NT2/D1 (cell line): ENCODE measurements around the gene RNU1-1.
"Not testable (repeated sequence)": the region's sequence is repeated elsewhere in the genome, so short reads cannot be mapped to it uniquely, and the experiment has no call there.

Experiments used
- DNase-seq: peaks from one replicate; pipeline ENCODE4 v3.0.0-alpha.2; 2011; ENCODE audit warnings: low read depth, low spot score
- H3K27me3 ChIP-seq: 2 replicates; pipeline ENCODE4 v1.6.0; 2011; ENCODE audit warnings: mild to moderate bottlenecking; ENCODE audit not compliant: insufficient read length, insufficient read depth
- H3K36me3 ChIP-seq: 2 replicates; pipeline ENCODE4 v1.6.1; 2011; ENCODE audit warnings: mild to moderate bottlenecking, low read length, mixed read lengths; ENCODE audit not compliant: insufficient read depth, insufficient read length
- H3K4me1 ChIP-seq: 2 replicates; pipeline ENCODE4 v1.5.1; 2011; ENCODE audit not compliant: insufficient read depth, insufficient read length
- H3K4me3 ChIP-seq: 2 replicates; pipeline ENCODE4 v1.5.1; 2011; ENCODE audit warnings: low read depth; ENCODE audit not compliant: insufficient read length
- H3K9ac ChIP-seq: 2 replicates; pipeline ENCODE4 v1.6.0; 2011; ENCODE audit warnings: low read depth; ENCODE audit not compliant: insufficient read length
- H3K9me3 ChIP-seq: 2 replicates; pipeline ENCODE4 v1.5.1; 2011; ENCODE audit warnings: mild to moderate bottlenecking, low read length; ENCODE audit not compliant: insufficient read depth
- SUZ12 ChIP-seq: IDR thresholded peaks from 2 replicates; pipeline ENCODE4 v1.6.1; 2011; ENCODE audit not compliant: insufficient read length, insufficient read depth; ENCODE audit errors: extremely low read depth
- YY1 ChIP-seq: IDR thresholded peaks from 2 replicates; pipeline ENCODE4 v1.6.1; 2011; ENCODE audit not compliant: insufficient read length, insufficient read depth
- ZNF274 ChIP-seq: IDR thresholded peaks from 2 replicates; pipeline ENCODE4 v1.6.1; 2011; ENCODE audit warnings: mild to moderate bottlenecking, low read depth, low read length

RNU1-1 gene

GRCh38 chr1:16478091-16478490 is 36.0 kb downstream of the RNU1-1 start:
- Histone ChIP-seq H3K4me3 (no peak overlapping the region), H3K9me3 (no peaks in the 10 kb centered on the region), H3K36me3 (peaks cover 21% of the 10 kb centered on the region), H3K27me3 (no peaks in the 10 kb centered on the region), H3K4me1 (no peaks in the 10 kb centered on the region), H3K9ac (no peak overlapping the region)
- no peak for TF ChIP-seq ZNF274
- no peak for TF ChIP-seq SUZ12
- no peak for TF ChIP-seq YY1
- DNase-seq, result no peak

- not testable (repeated sequence) for H3K27me3 ChIP-seq, H3K4me3 ChIP-seq, H3K4me1 ChIP-seq, H3K9ac ChIP-seq, H3K9me3 ChIP-seq, DNase-seq
- peaks cover 28% of the 10 kb centered on the region for H3K36me3 ChIP-seq
Measured at GRCh38 chr1:16475771-16476770, 38.0 kb downstream of the RNU1-1 start.

- H3K36me3 ChIP-seq, result peaks cover 24% of the 10 kb centered on the region
Measured at GRCh38 chr1:16474891-16475290, 39.2 kb downstream of the RNU1-1 start.

GRCh38 chr1:16474166-16474800 is 39.8 kb downstream of the RNU1-1 start:
- Histone ChIP-seq H3K4me1 (no peaks in the 10 kb centered on the region), H3K27me3 (no peaks in the 10 kb centered on the region), H3K36me3 (peaks cover 24% of the 10 kb centered on the region), H3K9ac (no peak overlapping the region), H3K9me3 (no peaks in the 10 kb centered on the region), H3K4me3 (no peak overlapping the region)
- TF ChIP-seq ZNF274 (no peak), YY1 (no peak), SUZ12 (no peak)
- no peak for DNase-seq

More at GRCh38 chr1:16474891-16475290, 39.2 kb downstream of the RNU1-1 start:
- not testable (repeated sequence) for H3K4me1 ChIP-seq, H3K27me3 ChIP-seq, H3K9me3 ChIP-seq, H3K4me3 ChIP-seq, DNase-seq, H3K9ac ChIP-seq

DNA sequence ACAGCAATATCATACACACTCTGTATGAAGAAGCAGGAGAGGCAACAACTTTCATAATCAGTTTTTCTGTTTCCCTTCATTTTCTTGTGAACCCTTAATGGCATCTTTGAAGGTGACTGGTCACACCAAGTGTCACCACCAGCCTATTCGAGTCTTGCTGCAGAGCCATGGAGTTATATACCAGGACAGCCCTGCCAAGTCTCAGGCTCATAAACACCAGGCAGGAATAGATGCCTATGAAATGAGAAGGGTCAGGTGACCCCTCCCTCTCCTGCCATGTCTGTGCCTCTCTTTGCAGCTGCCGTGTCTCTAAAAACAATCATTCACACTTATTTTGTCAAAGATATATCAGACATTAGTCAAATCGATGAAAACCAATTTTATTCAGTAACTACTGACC is 45.5 kb downstream of the RNU1-1 start:
- no peak overlapping the region for H3K9ac ChIP-seq

DNA sequence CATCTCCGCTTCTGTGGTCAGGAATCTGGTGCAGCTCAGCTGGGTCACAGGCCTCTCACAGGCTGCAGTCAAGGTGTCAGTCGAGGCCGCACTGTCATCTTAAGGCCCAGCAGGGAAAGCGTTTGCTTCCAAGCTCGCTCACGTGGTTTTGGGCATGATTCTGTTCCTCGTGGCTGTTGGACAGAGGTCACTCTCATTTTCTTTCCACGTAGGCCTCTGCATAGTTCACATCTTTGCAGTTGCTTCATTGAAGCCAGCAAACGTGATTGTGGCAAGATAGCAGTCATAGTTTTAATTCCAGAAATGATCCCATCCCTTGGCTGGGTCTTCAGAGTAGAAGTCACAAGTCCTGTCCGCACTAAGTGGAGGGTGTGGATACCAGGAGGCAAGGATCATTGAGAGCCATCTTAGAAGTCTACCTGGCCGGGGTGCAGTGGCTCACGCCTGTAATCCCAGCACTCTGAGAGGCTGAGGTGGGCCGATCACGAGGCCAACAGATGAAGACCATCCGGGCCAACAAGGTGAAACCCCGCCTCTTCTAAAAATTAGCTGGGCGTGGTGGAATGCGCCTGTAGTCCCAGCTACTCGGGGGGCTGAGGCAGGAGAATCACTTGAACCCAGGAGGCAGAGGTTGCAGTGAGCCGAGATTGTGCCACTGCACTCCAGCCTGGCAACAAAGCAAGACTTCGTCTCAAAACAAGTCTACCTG is 49.0 kb downstream of the RNU1-1 start:
- Histone ChIP-seq H3K9ac (no peak overlapping the region), H3K27me3 (no peaks in the 10 kb centered on the region), H3K4me1 (no peaks in the 10 kb centered on the region), H3K36me3 (peaks cover 29% of the 10 kb centered on the region), H3K9me3 (no peaks in the 10 kb centered on the region), H3K4me3 (no peak overlapping the region)
- TF ChIP-seq SUZ12, result no peak
- TF ChIP-seq YY1, result no peak
- no peak for TF ChIP-seq ZNF274
- no peak for DNase-seq

More for the DNA sequence above, 45.5 kb downstream of the RNU1-1 start:
- DNase-seq, result no peak
- Histone ChIP-seq H3K27me3 (no peaks in the 10 kb centered on the region), H3K4me3 (no peak overlapping the region), H3K9me3 (no peaks in the 10 kb centered on the region), H3K4me1 (no peaks in the 10 kb centered on the region), H3K36me3 (peaks cover 19% of the 10 kb centered on the region)
- TF ChIP-seq ZNF274, result no peak
- no peak for TF ChIP-seq SUZ12
- no peak for TF ChIP-seq YY1
